GM21576 (cell line): Measurements from ENCODE around the gene GOLGA8B.
A peak's percentile ranks its signal among the peaks of the same experiment; 100 is the strongest.
"Not testable (repeated sequence)": the region's sequence is repeated elsewhere in the genome, so short reads cannot be mapped to it uniquely, and the experiment has no call there.

ENCODE experiments used
- ATAC-seq: cut with Tn5 transposase; IDR thresholded peaks from one replicate; pipeline ENCODE4 v1.9.1; 2021; ENCODE audit warnings: mild to moderate bottlenecking, moderate library complexity; ENCODE audit not compliant: unreplicated experiment

Gene GOLGA8B

DNA sequence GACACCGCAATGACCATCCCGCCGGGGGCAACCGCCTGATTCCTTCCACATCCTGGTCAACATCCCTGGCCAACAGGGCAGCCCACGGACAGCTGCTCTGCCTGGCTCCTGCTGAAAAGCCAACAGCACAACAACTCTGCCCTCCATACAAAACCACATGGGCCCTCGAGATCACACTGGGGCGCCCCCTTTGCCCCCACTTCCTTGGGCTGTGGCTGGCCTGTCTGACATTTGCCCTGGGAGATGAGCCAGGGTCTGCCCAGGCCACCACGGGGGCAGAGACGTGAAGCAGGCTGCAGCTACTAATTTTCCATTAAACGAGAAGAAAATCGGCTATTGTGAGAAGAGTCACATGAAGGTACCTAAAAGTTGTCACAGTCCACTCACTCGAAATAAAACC, 16.3 kb downstream of the GOLGA8B start:
- not testable (repeated sequence) for ATAC-seq

DNA sequence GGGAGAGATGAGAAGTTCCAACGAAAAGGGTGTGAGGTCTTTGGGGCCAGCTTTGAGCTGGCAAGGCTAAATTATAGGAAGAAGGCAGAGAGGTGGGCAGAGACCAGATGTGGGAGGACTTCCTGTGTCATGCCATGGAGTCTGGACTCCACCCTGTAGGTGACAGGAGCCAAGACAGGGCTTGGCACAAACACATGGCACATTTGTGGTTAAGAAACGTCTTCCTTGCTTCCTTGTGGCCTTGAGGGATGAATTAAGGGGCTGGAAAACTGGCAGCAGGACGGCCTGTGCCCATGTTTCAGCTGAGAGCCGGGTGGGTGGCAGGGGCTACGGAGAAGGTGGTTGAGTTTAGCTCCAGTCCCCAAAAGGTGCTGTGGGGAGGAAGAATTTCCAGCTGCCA, 18.7 kb downstream of the GOLGA8B start:
- not testable (repeated sequence) for ATAC-seq

DNA sequence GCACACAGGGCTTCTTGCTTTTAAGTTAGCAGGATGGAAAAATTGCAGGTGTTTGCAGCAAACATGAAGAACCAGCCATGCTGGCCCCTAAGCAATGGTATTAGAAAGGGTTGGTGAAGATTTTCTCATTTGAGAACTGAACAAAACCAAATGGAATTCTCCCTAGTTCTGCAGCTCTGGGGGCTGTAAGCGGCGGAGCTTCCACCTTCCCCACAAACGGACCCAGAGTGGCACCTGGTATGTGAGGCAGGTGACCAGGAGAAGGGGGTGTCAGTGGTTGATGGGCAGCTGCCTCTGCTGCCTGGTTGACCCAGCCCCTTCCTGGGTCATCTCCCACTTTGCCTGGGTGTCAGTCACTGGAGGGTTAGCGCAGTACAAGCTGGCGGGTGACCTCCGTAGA, 22.6 kb downstream of the GOLGA8B start:
- ATAC-seq, result not testable (repeated sequence)

DNA sequence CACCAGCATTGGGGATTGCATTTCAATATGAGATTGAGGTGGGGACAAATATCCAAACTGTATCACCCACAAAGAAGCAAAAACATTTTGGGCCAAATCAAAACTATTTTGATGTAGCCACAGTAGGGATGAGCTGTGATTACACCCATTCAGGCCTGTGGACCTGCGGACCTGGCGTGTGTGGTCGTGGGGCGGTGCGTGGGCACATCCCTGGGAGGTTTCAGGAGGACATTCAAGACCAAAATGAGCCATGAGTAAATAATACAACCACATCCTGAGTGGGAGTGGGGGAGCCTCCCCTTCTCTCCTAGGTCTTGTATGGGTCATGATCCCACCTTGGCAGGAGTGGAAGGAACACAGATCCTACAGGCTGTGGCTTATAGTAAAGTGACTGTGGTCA, 23.7 kb downstream of the GOLGA8B start:
- not testable (repeated sequence) for ATAC-seq

DNA sequence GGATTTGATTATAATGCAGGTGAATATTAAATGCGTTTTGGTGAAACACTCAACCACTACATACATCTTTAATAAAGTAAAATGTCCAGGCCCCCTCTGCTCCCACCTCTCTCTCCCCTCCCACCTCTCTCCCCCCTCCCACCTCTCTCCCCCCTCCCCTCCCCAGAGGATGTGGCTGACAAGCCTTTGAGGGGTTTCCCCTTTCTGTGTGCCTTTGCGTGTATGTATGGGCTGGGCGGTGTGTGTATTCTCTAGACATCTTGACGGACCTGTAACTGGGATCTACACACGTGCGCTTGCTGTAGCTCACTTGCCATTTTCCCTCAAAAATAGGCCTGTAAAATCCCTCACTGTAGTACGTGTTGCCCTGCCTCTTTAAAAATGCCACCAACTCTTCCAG, 28.3 kb downstream of the GOLGA8B start:
- ATAC-seq, result not testable (repeated sequence)

DNA sequence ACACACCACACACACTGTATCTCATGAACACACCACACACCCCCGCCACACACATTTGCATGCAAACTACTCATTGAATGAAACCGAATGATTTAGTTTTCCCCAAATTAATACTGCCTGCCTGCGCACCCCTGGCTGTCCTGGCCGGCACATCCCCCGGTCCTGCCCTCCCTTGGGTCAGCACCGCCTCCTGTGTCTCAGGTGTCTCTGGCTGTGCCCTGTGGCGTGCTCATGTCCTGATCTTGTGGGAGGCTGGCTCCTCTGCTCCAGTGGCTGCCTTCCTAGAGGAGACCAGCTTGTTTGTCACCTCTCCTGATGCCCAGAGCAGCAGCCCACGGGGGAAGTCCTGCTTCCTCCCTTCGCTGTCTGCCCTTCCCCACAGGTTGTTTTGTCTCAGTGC, 28.7 kb downstream of the GOLGA8B start:
- not testable (repeated sequence) for ATAC-seq

DNA sequence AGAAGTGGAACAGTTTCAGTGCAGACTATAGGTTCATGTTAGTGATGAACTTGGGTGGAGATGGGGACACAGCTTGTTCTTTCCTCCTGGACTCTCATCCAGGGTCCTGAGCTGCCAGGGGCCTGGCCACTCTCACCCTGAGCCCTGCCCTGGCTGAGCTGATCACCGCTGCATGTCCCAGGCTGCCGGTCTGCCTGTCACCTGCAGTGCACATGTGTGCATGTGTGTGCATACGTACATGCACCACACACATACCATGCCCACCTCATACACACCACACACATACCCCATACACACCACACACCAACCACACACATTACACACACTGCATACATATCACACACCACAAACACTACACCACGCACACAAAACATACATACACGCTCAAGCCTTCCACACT, 29.3 kb downstream of the GOLGA8B start:
- ATAC-seq, result not testable (repeated sequence)

DNA sequence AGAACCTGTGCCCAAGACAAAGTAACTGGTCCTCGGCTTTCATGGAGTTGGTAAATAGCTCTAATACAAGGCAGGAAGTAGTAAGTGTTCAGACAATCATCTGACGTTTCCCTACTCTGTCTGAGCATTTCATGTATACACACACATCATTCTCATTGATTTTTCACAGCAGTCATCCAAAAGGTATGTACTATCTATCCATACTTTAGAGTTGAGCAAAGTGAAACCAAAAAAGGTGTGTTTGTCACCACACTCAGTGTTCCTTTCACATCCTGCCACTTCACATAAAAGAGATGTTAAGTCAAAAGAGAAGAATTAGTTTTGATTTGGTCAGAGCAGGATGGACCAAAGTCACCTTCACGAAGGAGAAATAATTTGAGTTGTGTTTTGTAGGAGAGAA, 33.3 kb downstream of the GOLGA8B start:
- not testable (repeated sequence) for ATAC-seq

DNA sequence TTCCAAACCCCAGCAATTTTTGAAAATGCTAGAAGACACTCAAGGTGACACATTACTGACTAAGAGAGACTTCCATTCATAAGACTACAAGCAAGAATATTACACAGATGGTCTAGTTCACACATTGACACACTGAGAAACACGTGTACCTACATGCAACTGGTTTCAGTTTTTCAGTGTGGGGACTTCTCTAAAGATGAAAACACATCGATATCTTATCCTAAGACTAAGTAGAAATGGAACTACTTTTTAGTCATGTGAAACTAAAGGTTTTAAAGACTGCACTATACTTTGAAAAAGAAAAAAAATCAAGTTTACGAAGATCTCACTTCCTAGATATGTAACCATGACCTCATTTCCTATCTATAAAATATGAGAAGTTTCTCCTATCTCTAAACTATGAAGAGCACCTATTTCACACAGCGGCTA, 34.1 kb downstream of the GOLGA8B start:
- ATAC-seq, result peak; percentile 59

DNA sequence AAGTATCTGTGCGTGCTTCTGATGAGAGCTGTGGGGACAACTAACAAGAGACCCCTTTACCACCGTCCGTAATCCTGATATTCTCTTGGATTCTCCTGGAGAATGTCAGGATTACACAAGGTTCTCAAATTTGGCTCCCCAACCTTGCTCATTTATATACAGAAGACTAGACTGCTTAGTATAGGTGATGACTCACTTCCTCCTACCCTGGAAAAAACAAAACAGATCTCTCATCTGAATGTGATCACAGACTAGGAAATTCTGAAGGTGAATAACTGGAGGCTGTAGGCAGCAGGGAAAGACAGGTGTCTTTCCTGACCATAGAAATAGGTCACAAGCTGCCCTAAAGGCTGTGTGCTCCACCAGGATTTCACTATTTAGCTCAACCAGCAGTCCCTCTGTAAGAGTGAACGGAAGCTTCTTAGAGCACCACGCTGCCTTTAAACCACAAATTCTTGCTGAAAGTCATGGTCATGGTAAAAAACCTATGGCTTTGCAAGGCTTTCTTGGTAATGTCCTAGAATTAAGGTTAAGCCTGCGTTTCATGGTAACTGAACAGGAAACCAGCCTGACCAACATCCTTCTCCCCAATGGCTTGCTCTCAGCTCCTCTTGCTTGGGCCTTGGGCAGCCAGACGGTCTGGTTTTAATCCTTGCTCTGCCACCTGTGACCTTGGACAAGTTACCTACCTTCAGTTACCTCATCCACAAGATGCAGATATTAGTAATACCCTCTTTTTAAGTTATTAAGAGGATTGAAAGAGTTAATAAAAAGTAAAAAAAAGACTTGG, 39.4 kb downstream of the GOLGA8B start:
- ATAC-seq, result not testable (repeated sequence)

DNA sequence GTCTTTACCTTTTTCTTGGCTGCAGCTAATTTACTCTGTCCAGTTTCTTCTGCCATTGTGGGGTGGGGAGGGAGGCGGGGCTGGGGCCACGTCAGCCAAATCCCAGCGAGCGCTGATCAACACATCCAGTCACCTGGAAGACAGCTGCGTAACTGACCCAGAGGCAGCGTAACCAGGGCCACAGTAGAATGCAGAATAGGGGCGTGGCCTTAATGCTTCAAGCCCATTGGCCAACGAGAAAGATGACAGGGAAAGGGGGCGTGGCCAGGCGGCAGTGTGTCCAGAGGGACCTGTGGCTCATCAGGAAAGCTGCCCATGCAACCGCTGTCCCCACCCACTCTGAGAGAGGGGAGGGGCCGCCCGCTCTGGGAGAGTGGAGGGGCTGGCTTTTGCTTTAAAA, 47.6 kb downstream of the GOLGA8B start:
- not testable (repeated sequence) for ATAC-seq
